TTC549 (cell line): ENCODE results near the gene MMP21.

Experiments used
- FAIRE-seq: peaks from 2 replicates; lab custom pipeline; 2012; peaks lifted over from hg19 to GRCh38; lab: Jason Lieb, UNC

The MMP21 gene, protein sequence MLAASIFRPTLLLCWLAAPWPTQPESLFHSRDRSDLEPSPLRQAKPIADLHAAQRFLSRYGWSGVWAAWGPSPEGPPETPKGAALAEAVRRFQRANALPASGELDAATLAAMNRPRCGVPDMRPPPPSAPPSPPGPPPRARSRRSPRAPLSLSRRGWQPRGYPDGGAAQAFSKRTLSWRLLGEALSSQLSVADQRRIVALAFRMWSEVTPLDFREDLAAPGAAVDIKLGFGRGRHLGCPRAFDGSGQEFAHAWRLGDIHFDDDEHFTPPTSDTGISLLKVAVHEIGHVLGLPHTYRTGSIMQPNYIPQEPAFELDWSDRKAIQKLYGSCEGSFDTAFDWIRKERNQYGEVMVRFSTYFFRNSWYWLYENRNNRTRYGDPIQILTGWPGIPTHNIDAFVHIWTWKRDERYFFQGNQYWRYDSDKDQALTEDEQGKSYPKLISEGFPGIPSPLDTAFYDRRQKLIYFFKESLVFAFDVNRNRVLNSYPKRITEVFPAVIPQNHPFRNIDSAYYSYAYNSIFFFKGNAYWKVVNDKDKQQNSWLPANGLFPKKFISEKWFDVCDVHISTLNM

DNA sequence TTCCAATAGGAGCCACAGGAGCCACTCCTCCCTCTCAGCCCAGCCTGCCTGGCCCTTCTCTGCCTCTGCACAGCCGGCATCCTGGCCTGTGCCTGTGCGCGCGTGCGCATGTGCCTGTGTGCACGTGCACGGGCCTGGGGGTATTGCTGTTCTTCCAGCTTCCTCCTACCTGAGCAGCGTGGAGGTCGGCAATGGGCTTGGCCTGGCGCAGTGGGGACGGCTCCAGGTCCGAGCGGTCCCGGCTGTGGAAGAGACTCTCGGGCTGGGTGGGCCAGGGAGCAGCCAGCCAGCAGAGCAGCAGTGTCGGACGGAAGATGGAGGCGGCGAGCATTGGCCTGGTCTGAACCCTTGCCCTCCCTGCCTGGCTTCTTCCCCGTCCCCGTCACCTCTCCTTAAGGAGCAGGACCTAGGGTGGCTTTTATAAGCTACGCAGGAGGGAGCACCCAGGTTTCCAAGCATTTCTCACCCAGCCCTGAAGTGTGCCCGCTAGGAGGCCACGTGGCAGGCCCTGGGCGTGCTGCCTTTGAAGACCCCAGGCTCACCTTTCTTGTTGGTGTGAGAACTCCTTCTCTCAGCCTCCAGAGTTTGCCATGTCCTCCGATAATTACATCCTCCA lies at the start of gene MMP21:
MMP21 (minus strand) TSS at position 331 of the 616 bp plus-strand sequence; CDS start at position 331, 0 bp downstream.
- FAIRE-seq, result no peak

DNA sequence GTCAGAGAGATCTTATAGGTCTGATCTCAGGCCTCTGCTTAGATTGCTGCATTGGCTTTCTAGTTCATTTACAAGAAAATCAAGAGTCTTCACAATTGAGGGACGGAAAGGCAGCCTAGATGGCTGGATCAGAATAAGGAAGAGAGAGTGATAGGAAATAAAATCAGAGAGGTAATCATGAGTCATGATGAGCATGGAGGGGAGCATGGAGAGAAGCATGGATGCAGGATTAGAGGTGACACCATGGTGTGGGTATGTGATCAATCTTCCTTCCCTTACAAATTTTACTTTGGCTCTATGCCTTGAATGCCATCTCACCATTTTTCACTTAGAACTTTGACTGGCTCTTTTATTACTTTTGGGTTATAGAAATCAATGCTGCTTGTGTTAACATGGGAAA lies 49.1 kb upstream of the MMP21 start:
- FAIRE-seq, result no peak

DNA sequence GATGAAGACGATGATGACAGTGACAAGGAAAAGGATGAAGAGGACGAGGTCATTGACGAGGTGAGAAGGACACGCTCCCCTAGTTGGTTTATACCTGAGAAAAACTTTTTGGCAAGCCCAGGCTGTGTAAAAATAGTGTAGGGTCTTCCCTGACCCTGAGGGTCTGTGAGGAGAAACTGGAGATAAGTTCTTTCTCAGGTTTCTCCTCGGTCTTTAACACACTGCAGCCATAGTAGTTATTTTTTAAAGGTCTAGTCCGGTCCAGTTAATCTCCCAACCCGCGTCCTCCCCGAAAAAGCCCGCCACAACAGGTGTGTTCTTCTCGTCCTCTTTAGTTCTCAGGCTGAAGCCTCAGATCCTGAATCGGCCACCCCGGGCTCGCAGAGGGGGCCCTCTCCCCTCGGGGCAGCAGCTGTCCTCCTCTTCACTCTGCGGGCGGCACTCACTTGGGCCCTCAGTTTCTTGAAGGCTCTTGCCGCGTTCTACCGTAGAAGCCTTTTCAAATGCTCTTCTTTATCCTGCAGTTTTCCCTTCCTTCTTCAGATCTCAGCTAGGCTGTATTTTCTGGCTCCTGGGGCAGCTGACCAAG lies 48.1 kb upstream of the MMP21 start:
- FAIRE-seq, result no peak

GRCh38 chr10:125822878-125823662 lies 47.4 kb upstream of the MMP21 start, which contains the start of the genes BCCIP and UROS:
BCCIP (plus strand) TSS chr10:125823546; CDS start chr10:125823558, 12 bp downstream.
UROS (minus strand) TSS chr10:125823258; CDS start chr10:125816499, 6,759 bp downstream.
- no peak for FAIRE-seq

DNA sequence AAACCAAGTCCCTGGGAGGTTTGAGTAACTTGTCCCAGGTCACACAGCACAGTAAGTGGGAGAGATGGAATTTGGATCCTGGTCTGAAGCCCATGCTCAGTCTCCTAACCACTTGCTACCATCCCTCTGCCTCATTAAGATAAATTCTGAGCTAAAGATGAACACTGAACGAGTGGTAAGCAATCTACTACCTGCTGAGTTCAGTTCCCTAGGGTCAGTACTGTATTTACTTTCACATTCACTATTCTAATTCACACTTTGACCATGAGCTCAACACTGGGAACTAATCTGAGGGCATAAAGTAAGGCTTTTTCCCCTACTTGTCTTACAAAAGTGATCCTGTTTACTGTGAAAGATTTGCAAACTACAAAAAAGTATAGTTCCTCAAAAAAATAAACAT lies 45.1 kb upstream of the MMP21 start:
- no peak for FAIRE-seq

GRCh38 chr10:125817337-125817946 lies 41.8 kb upstream of the MMP21 start:
- no peak for FAIRE-seq

- no peak for FAIRE-seq
Measured at GRCh38 chr10:125816548-125816947, 40.9 kb upstream of the MMP21 start.

- no peak for FAIRE-seq
Measured at GRCh38 chr10:125815764-125816163, 40.1 kb upstream of the MMP21 start.

DNA sequence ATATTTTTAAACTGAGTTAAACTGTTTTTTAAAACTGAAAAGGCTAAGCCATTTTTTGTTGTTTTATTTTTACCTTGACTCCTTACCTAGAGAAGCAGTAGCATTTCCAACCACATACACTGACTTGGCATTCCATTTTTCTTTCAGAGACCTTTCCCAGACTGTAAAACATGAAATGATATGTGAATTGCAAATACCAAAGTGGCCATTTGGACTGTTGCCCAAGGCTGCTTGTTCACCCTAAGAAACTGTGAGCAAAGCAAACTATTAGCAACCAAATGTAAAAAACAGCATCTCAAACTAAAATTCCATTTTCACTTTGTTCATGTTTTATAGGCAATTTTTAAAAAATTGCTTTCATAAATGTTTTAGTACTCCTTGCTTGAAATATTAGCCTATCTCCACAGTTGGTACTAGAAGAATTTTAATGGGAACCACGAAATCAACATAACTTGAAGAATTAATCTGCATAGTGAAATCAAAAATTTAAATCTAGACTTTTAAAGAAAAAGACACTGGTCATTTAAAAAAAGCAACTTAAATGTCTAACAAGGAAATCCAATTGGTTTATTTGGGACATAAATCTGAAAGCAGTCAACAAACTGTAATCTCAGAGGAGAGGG lies 36.6 kb upstream of the MMP21 start:
- FAIRE-seq, result no peak

- no peak for FAIRE-seq
Measured at GRCh38 chr10:125811251-125811650, 35.6 kb upstream of the MMP21 start.

- FAIRE-seq, result no peak
Measured at GRCh38 chr10:125808047-125808446, 32.4 kb upstream of the MMP21 start.

GRCh38 chr10:125802739-125803138 lies 27.1 kb upstream of the MMP21 start:
- no peak for FAIRE-seq

DNA sequence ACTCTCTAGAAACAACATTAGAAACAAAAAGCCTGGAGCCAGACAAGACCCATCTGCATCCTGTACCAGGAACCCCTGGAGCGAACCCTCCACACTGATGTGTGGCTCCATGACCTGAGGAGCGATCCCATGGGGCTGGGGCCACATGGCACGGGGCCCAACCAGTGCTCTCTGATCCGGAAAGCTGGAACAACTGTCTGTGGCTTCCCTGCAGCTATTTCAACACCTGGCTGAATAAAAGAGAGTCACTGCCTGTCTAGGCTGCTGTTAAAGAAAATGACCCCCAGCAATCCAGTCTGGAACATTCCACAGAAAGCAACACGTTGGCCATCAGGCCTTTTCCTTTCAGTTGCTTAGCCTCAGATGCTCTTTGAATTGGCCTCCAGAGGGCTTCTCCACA lies 26.5 kb upstream of the MMP21 start:
- FAIRE-seq, result no peak

DNA sequence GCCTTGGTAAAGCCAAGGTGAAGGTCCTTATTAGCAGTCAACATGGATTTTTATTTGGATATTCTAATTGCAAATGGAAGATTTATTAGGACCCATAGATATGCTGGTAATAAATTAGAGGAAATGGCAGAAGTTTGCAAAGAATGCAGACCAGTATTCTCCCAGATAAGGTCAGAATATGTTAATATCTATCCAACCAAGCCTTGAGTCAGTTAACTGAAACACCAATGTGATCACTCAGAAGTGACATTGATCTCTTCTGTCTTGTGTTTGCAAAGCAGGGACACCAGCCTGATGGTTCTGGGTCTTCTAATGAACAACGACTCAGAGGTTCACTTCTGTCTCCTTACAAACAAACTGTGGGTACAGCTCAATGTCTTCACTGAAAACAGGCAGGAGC lies 26.0 kb upstream of the MMP21 start:
- no peak for FAIRE-seq

- FAIRE-seq, result no peak
Measured at GRCh38 chr10:125799451-125800182, 24.0 kb upstream of the MMP21 start.

DNA sequence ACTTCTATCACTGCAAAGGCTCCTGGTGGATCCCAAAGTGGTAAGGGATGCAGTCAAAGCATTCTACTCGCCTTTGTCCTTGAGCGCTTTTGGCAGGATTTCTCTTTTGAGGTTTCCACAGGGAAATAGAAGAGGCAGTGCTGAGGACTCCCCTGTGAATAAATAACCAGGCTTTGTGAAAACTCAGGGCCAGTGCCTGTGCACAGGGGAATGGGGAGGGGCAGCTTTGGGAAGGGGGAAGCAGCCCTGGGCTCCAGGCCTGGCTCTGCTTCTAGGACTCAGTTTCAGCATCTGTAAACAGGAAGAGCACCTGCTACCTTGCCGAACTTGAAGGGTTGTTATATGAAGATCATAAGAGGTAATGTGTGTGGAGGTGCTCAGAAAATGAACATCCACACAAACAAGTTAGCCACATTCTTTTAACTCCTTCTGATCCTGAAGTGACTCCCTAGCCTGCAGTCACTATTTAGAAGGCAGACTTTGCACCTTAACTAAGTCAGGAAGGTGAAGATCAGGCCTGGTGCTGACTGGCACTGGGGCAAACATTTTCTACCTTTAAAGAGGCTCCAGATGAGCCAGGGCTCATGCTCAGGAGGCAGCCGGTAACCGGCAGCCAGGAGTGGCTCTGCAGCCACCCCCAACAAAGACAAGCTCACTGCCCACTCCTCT lies 22.5 kb upstream of the MMP21 start:
- no peak for FAIRE-seq

DNA sequence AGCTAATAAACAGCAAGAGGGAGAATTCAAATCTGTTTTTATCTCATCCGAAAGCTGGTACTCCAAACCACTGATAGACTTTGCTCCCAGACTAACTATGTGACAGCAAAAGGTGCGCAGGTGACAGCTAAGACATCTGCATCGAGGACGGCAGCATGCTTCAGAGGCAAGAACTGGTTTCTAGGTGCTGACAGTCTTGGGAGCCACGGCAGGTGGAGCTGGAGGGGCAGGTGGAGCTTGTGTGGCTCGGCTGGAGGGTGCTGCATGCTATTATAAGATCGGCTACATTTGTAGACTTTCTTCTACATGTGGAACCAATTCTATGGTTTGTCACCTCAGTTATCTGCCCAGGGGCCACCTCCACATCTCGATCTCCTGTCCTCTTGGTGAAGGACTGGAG lies 21.8 kb upstream of the MMP21 start:
- no peak for FAIRE-seq

DNA sequence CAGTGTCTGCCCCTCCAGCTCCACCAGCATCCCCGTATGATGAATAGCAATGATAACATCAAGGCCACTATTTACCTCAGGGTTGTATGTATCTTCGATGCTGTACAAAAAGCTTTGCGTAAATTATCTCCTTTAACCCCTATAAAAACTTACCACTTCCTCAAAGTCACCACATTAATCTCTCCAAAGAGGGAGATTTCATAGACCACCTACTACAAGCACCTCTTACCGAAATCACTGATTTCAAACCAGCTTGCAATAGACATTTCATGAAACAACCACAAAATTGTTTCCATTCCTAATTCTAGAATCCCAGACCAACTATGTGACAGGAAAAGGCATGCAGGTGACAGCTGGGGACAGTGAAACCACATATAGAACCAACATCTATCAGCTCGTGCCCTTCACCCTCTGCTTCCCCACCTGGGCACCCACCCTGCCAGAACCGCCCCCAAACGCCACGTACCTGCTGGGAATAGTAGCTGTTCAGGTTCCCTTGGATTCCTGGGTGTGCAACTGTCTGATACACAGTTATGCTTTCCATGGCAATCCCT lies 20.1 kb upstream of the MMP21 start:
- no peak for FAIRE-seq

DNA sequence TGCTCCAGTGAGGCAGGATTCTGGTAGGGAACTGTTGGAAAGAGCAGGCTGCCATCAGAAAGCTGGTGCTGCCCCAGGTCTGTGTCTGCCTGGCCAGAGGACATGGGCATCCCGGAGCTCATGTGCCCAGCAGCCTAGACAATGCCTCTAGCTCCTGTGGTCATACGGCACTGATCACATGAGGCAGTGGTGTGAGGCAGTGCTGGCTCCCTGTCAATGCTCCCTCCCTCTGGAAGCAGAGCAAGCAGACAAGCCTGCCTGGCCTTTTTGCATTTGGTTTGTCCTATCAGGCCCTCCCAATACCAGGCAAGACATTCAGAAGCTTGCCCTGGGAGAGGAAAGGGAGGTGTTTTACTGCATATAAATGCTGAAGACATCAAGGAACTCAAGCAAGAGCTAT lies 19.5 kb upstream of the MMP21 start:
- no peak for FAIRE-seq
